Measurements from ENCODE around the gene TTPAL.

The TTPAL gene

DNA sequence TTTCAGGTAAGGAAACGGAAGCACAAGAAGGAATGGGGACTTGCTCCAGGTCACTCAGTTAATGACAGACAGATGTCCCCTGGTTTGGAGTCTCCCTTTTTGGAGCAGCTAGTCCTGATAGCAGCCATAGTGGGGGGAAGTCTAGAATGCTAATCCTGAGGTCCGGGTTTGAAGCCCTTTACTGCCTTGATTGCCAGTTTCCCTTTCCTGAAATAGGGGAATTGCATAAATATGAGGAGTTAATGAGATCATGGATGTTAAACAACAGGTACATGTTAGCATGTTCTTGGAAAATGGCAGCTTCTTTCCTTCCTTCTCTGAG lies 341 bp upstream of the TTPAL start:
- no peak for DNase-seq (ENCODE audit: low read depth in 1 of 2, low spot score in 1 of 2)
- Histone ChIP-seq H3K27me3 (ENCODE audit: insufficient read depth, poor library complexity, severe bottlenecking) (no peaks in the 10 kb centered on the region), H3K4me3 (replicated peaks; ENCODE audit: insufficient read depth, low read length) (peak overlapping the region; percentile 82), H3K27ac (replicated peaks) (peak overlapping the region; percentile 78)
- TF ChIP-seq, protein P1, sequence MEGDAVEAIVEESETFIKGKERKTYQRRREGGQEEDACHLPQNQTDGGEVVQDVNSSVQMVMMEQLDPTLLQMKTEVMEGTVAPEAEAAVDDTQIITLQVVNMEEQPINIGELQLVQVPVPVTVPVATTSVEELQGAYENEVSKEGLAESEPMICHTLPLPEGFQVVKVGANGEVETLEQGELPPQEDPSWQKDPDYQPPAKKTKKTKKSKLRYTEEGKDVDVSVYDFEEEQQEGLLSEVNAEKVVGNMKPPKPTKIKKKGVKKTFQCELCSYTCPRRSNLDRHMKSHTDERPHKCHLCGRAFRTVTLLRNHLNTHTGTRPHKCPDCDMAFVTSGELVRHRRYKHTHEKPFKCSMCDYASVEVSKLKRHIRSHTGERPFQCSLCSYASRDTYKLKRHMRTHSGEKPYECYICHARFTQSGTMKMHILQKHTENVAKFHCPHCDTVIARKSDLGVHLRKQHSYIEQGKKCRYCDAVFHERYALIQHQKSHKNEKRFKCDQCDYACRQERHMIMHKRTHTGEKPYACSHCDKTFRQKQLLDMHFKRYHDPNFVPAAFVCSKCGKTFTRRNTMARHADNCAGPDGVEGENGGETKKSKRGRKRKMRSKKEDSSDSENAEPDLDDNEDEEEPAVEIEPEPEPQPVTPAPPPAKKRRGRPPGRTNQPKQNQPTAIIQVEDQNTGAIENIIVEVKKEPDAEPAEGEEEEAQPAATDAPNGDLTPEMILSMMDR (IDR thresholded peaks at IDR 0.05; ENCODE audit: insufficient read depth, low read length) = no peak
- TF ChIP-seq GABPA (IDR thresholded peaks at IDR 0.05; ENCODE audit: low read depth) = no peak
- TF ChIP-seq POLR2AphosphoS5 (IDR thresholded peaks at IDR 0.05; ENCODE audit: low read depth) = no peak
- no peak for TF ChIP-seq SPI1 (IDR thresholded peaks at IDR 0.05; ENCODE audit: borderline replicate concordance, low read depth)
- no peak for TF ChIP-seq REST (IDR thresholded peaks at IDR 0.05; ENCODE audit: insufficient replicate concordance, low read depth)

DNA sequence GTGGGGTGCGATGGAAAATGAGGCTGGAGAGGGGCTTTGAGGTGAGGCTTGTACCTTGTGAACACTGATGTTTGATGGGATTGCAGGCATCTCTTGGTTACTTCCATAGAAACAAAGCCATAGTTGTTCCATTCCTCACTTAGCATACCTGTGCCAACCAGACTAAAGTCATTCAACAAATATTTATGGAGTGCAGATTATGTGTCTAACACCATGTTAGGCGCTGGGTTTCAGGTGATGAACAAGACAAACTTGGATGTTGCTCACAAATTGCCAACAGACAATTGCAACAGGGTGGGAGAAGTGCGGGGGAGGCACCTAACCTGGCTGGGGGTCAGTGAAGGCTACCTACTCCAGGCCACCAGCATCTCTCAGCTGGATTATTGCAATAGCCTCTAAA lies 1.5 kb downstream of the TTPAL start:
- H3K27me3 ChIP-seq (ENCODE audit: insufficient read depth, poor library complexity, severe bottlenecking) = no peaks in the 10 kb centered on the region

GRCh38 chr20:44478206-44478605 lies 2.5 kb downstream of the TTPAL start:
- TF ChIP-seq SPI1 (IDR thresholded peaks at IDR 0.05; ENCODE audit: borderline replicate concordance, low read depth) (no peak), POLR2AphosphoS5 (IDR thresholded peaks at IDR 0.05; ENCODE audit: low read depth) (no peak), REST (IDR thresholded peaks at IDR 0.05; ENCODE audit: insufficient replicate concordance, low read depth) (no peak), GABPA (IDR thresholded peaks at IDR 0.05; ENCODE audit: low read depth) (no peak)
- TF ChIP-seq, protein P1 (IDR thresholded peaks at IDR 0.05; ENCODE audit: insufficient read depth, low read length) = no peak
- H3K4me3 ChIP-seq (replicated peaks; ENCODE audit: insufficient read depth, low read length) = no peak overlapping the region
- no peak overlapping the region for H3K27ac ChIP-seq (replicated peaks)
- no peak for DNase-seq (ENCODE audit: low read depth in 1 of 2, low spot score in 1 of 2)
- H3K27me3 ChIP-seq (ENCODE audit: insufficient read depth, poor library complexity, severe bottlenecking) = no peaks in the 10 kb centered on the region

More for the DNA sequence above, 1.5 kb downstream of the TTPAL start:
- no peak overlapping the region for H3K4me3 ChIP-seq (replicated peaks; ENCODE audit: insufficient read depth, low read length)
- no peak for DNase-seq (ENCODE audit: low read depth in 1 of 2, low spot score in 1 of 2)
- TF ChIP-seq GABPA (IDR thresholded peaks at IDR 0.05; ENCODE audit: low read depth) = no peak
- TF ChIP-seq, protein P1 (IDR thresholded peaks at IDR 0.05; ENCODE audit: insufficient read depth, low read length) = no peak
- no peak overlapping the region for H3K27ac ChIP-seq (replicated peaks)

- Histone ChIP-seq H3K4me3 (replicated peaks; ENCODE audit: insufficient read depth, low read length) (no peak overlapping the region), H3K27ac (replicated peaks) (no peak overlapping the region), H3K27me3 (ENCODE audit: insufficient read depth, poor library complexity, severe bottlenecking) (no peaks in the 10 kb centered on the region)
- TF ChIP-seq GABPA (IDR thresholded peaks at IDR 0.05; ENCODE audit: low read depth) (no peak), POLR2AphosphoS5 (IDR thresholded peaks at IDR 0.05; ENCODE audit: low read depth) (no peak), REST (IDR thresholded peaks at IDR 0.05; ENCODE audit: insufficient replicate concordance, low read depth) (no peak), SPI1 (IDR thresholded peaks at IDR 0.05; ENCODE audit: borderline replicate concordance, low read depth) (no peak)
- TF ChIP-seq, protein P1 (IDR thresholded peaks at IDR 0.05; ENCODE audit: insufficient read depth, low read length) = no peak
- no peak for DNase-seq (ENCODE audit: low read depth in 1 of 2, low spot score in 1 of 2)
Observed at GRCh38 chr20:44479643-44480042, 4.0 kb downstream of the TTPAL start.

All from HL-60 (cell line).